ENCODE measurements around the gene SOX5.

Gene SOX5

DNA sequence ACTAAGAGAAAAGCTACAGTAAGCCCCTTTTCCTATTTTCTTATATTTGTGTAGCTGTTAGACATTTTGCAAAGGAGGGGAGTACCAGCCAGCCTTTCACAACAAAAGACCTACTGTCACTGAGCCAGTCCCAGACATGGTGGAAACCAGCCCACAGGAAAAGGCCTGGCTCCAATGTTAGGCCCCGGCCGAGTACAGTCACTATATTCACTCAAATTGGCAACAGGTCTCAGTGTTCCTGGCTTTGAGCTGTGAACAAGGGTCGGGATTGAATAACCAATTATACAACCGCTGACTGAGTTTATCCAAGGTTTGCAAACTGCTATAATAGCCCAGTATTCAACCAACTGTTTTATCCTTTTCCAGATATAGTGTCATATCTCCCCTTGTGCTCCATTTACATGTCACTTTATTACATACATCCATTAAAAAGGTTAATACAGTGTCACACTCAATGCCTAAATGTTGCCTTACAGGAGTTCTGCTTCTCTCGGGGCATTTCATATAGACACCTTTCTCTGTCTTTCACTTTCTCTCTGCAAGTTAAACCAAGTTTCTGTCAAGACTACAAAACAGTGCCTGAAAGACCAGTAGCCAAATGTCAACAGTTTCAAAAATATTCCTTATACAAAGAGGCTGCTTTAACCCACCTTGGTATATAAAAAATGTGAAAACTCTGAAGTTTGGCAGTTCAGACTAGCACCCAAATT lies 178.1 kb downstream of the SOX5 start:
- no peaks in the 10 kb centered on the region for H3K9me3 ChIP-seq (ENCODE audit: control insufficient read depth, low read length)
- no peaks in the 10 kb centered on the region for H3K4me1 ChIP-seq (ENCODE audit: control insufficient read depth, insufficient read depth, low read length, poor library complexity, severe bottlenecking)
- no peaks in the 10 kb centered on the region for H3K36me3 ChIP-seq (ENCODE audit: control insufficient read depth, insufficient read depth, low read length)
- no peak overlapping the region for H3K27ac ChIP-seq (ENCODE audit: insufficient read depth, low read length, poor library complexity, severe bottlenecking)
- no peaks in the 10 kb centered on the region for H3K27me3 ChIP-seq (replicated peaks; ENCODE audit: control insufficient read depth, insufficient read depth, low read length, poor library complexity, severe bottlenecking)
- no peak for DNase-seq
- H3K4me3 ChIP-seq (ENCODE audit: insufficient read depth, low read depth, low read length, poor library complexity, severe bottlenecking), result no peak overlapping the region

DNA sequence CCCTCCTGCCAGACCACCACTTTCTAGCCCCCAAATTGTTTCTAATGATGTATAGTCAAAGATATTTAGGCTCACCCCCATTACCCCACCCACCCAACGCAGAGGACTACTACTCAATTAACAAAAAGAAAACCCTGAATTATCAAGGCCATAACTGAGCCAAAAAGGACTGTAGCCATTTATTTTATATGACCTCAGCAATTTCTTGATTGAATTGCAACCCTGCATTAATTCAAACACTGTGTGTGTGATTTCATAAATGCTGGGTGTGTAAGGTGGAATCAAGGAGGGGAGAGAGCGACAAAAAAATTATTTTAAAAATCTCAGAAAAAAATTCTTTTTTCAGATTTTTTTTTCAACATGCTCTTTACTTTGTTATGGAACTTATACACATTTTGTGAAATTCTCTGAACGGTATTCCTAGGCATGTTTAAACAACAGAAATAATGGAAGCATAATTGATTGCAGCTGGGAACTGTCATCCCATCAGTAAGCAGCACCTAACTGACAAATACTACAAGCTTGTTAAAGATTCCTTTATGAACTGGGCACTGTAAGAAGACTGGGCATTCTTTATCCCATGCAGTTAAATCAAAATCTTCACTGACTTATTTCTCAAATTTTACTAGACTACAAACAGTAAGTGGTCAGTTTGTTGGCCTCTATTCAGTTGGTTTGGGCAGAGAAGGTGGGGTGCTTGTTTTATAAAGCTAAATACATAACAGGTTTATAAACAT lies 179.1 kb downstream of the SOX5 start:
- no peak overlapping the region for H3K4me3 ChIP-seq (ENCODE audit: insufficient read depth, low read depth, low read length, poor library complexity, severe bottlenecking)
- H3K36me3 ChIP-seq (ENCODE audit: control insufficient read depth, insufficient read depth, low read length), result no peaks in the 10 kb centered on the region
- no peaks in the 10 kb centered on the region for H3K27me3 ChIP-seq (replicated peaks; ENCODE audit: control insufficient read depth, insufficient read depth, low read length, poor library complexity, severe bottlenecking)
- no peak for DNase-seq
- H3K4me1 ChIP-seq (ENCODE audit: control insufficient read depth, insufficient read depth, low read length, poor library complexity, severe bottlenecking), result no peaks in the 10 kb centered on the region
- H3K27ac ChIP-seq (ENCODE audit: insufficient read depth, low read length, poor library complexity, severe bottlenecking), result no peak overlapping the region
- no peaks in the 10 kb centered on the region for H3K9me3 ChIP-seq (ENCODE audit: control insufficient read depth, low read length)

DNA sequence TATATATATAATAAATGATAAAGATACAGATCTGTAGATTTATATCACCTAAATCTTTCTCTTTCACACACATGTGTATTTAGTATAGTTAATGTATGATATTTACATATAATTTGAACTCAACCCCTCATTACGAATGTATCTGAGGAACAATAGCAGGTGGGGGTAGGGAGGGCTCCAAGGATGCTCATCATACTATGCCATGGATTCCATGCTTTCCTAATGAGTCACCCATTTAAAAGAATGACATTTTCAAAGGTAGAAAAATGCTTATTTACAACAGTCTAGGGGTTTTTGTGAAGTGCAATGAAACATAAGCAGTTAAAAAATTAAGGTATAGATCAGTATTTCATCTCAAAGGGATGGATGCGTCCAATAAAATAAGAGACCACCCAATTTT lies 181.6 kb downstream of the SOX5 start:
- Histone ChIP-seq H3K9me3 (ENCODE audit: control insufficient read depth, low read length) (no peaks in the 10 kb centered on the region), H3K4me1 (ENCODE audit: control insufficient read depth, insufficient read depth, low read length, poor library complexity, severe bottlenecking) (no peaks in the 10 kb centered on the region), H3K27me3 (replicated peaks; ENCODE audit: control insufficient read depth, insufficient read depth, low read length, poor library complexity, severe bottlenecking) (no peaks in the 10 kb centered on the region), H3K36me3 (ENCODE audit: control insufficient read depth, insufficient read depth, low read length) (no peaks in the 10 kb centered on the region), H3K27ac (ENCODE audit: insufficient read depth, low read length, poor library complexity, severe bottlenecking) (no peak overlapping the region), H3K4me3 (ENCODE audit: insufficient read depth, low read depth, low read length, poor library complexity, severe bottlenecking) (no peak overlapping the region)
- no peak for DNase-seq

DNA sequence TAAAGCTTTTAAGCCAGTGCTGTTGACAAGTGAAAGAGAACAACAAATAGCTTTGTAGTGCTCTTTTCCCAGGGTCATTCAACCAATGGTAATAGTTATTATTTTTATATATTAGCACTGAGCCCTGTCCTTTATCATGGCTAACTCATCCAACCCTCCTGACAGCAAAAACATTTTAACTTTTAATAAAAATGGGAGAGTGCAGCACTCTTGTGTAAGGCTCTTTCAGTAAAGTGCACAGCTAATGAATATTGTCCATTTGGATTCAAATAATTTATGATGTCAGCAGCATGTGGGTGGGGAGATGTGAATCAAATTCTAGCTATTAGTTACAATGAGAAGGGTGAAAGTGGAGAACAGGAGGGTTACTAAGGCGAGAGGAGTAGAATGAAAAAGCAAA lies 185.7 kb downstream of the SOX5 start:
- Histone ChIP-seq H3K27ac (ENCODE audit: insufficient read depth, low read length, poor library complexity, severe bottlenecking) (no peak overlapping the region), H3K36me3 (ENCODE audit: control insufficient read depth, insufficient read depth, low read length) (no peaks in the 10 kb centered on the region), H3K4me1 (ENCODE audit: control insufficient read depth, insufficient read depth, low read length, poor library complexity, severe bottlenecking) (no peaks in the 10 kb centered on the region), H3K27me3 (replicated peaks; ENCODE audit: control insufficient read depth, insufficient read depth, low read length, poor library complexity, severe bottlenecking) (no peaks in the 10 kb centered on the region), H3K4me3 (ENCODE audit: insufficient read depth, low read depth, low read length, poor library complexity, severe bottlenecking) (no peak overlapping the region), H3K9me3 (ENCODE audit: control insufficient read depth, low read length) (no peaks in the 10 kb centered on the region)
- no peak for DNase-seq

DNA sequence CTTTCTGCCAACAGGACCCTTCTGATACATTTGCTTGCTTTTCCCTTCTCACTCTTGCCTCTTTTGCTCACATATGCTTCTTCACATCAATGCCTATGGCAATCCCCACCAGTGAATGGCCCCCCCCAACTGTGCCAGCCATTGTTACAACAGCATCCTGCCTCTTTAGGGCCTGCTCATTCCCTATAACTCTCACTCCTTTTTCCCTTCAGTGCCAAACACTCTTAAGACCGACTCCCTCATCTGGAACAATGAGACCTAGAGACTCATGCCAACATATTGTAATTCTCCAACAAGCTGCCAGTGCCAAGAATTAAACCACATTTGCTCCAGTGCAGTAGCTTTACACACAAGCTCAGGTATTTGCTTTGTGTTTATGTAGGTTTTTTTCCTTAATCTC lies 189.0 kb downstream of the SOX5 start:
- H3K9me3 ChIP-seq (ENCODE audit: control insufficient read depth, low read length), result no peaks in the 10 kb centered on the region

DNA sequence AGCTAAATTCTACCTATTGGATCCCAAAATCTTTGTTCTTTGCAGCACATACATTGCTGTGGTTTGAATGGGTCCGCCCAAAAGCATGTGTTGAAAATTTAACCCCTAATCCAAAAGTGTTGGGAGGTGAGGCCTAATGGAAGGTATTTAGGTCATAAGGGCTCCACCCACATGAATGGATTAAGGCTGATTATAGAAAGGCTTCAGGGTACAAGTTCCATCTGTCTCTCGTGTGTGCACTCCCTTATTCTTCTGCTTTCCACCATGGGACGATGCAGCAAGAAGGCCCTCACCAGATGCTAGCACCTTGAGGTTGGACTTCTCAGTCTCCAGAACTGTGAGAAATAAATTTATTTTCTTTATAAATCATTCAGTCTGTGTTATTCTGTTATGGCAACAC lies 190.9 kb downstream of the SOX5 start:
- no peak overlapping the region for H3K4me3 ChIP-seq (ENCODE audit: insufficient read depth, low read depth, low read length, poor library complexity, severe bottlenecking)
- DNase-seq, result no peak
- no peak overlapping the region for H3K27ac ChIP-seq (ENCODE audit: insufficient read depth, low read length, poor library complexity, severe bottlenecking)
- H3K9me3 ChIP-seq (ENCODE audit: control insufficient read depth, low read length), result no peaks in the 10 kb centered on the region
- no peaks in the 10 kb centered on the region for H3K4me1 ChIP-seq (ENCODE audit: control insufficient read depth, insufficient read depth, low read length, poor library complexity, severe bottlenecking)
- H3K36me3 ChIP-seq (ENCODE audit: control insufficient read depth, insufficient read depth, low read length), result no peaks in the 10 kb centered on the region
- no peaks in the 10 kb centered on the region for H3K27me3 ChIP-seq (replicated peaks; ENCODE audit: control insufficient read depth, insufficient read depth, low read length, poor library complexity, severe bottlenecking)

More for the DNA sequence above, 189.0 kb downstream of the SOX5 start:
- Histone ChIP-seq H3K4me1 (ENCODE audit: control insufficient read depth, insufficient read depth, low read length, poor library complexity, severe bottlenecking) (no peaks in the 10 kb centered on the region), H3K27ac (ENCODE audit: insufficient read depth, low read length, poor library complexity, severe bottlenecking) (no peak overlapping the region), H3K36me3 (ENCODE audit: control insufficient read depth, insufficient read depth, low read length) (no peaks in the 10 kb centered on the region), H3K27me3 (replicated peaks; ENCODE audit: control insufficient read depth, insufficient read depth, low read length, poor library complexity, severe bottlenecking) (no peaks in the 10 kb centered on the region), H3K4me3 (ENCODE audit: insufficient read depth, low read depth, low read length, poor library complexity, severe bottlenecking) (no peak overlapping the region)
- DNase-seq, result no peak

DNA sequence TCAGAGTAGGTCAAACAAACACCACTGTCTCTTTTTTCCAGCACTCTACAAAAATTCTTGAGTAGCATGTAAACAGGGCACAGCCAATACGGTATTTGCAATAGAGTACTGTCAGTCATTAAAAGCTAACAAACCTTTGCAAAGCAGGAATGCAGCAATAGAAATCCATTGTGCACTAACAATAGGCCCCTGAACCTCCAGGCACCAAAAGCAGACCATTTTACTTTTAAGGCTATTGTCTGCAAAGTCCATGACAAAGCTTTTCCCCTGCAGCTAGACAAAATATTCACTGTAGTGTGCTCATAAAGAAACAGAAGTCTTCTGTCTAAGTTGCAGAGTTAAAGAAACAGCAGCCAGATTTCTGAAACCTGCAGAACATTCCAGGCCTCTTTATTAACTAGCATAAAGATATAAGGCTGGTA lies 191.9 kb downstream of the SOX5 start:
- H3K4me3 ChIP-seq (ENCODE audit: insufficient read depth, low read depth, low read length, poor library complexity, severe bottlenecking), result no peak overlapping the region
- no peaks in the 10 kb centered on the region for H3K4me1 ChIP-seq (ENCODE audit: control insufficient read depth, insufficient read depth, low read length, poor library complexity, severe bottlenecking)
- H3K27me3 ChIP-seq (replicated peaks; ENCODE audit: control insufficient read depth, insufficient read depth, low read length, poor library complexity, severe bottlenecking), result no peaks in the 10 kb centered on the region
- no peak for DNase-seq
- no peak overlapping the region for H3K27ac ChIP-seq (ENCODE audit: insufficient read depth, low read length, poor library complexity, severe bottlenecking)
- no peaks in the 10 kb centered on the region for H3K9me3 ChIP-seq (ENCODE audit: control insufficient read depth, low read length)
- no peaks in the 10 kb centered on the region for H3K36me3 ChIP-seq (ENCODE audit: control insufficient read depth, insufficient read depth, low read length)

DNA sequence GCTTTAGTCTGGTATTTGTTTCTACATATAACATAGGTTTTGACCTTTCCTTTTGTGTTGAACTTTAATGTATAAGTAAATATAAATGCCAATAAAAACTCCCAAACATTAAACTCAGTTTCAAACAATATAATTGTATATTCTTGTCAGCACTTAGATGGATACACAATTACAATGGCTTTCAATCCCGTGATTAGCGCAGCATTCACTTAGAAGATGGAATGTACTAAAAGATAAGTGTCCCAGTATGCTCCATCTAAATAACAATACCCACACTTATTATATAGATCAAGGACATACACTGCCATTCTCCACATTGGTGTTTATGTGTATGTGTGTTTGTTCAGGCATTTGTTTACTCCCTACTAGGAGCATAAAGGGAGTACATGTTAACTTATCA lies 193.1 kb downstream of the SOX5 start:
- DNase-seq, result no peak
- Histone ChIP-seq H3K27ac (ENCODE audit: insufficient read depth, low read length, poor library complexity, severe bottlenecking) (no peak overlapping the region), H3K4me1 (ENCODE audit: control insufficient read depth, insufficient read depth, low read length, poor library complexity, severe bottlenecking) (no peaks in the 10 kb centered on the region), H3K4me3 (ENCODE audit: insufficient read depth, low read depth, low read length, poor library complexity, severe bottlenecking) (no peak overlapping the region), H3K9me3 (ENCODE audit: control insufficient read depth, low read length) (no peaks in the 10 kb centered on the region), H3K36me3 (ENCODE audit: control insufficient read depth, insufficient read depth, low read length) (no peaks in the 10 kb centered on the region), H3K27me3 (replicated peaks; ENCODE audit: control insufficient read depth, insufficient read depth, low read length, poor library complexity, severe bottlenecking) (no peaks in the 10 kb centered on the region)

DNA sequence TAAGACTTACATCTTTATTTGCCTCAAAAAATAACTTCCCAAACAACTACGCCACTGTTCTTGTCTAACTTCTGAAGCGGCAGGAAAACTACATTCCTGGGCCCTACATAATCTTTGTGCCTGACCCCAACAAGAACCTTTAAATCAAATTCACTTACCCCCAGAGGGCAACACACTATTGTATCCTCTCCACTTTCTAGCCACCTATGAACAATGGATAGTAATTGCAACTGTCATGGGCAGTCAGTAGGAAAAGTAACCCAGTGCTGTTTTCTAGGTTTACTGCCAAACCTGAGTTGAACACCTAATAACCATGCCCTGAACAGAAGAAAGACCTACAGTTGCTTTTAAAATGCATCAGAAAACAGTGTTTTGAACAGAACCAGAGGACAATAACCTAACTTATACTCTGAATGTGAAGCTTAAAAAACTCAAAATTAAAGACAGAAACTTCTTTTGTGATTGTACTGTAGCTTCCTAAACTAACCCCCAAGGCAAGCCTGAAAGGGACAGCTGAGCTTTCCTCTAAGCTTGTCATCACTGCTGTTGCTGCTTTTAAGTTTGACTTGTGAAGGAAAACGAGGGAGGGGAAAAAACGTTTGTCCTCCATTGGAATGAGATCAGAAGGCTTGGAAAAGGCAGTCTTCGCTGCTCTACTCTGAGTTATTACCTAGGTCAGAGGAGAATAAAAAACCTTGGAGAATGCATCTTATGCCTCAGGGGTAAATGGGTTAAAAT lies 195.7 kb downstream of the SOX5 start:
- Histone ChIP-seq H3K27me3 (replicated peaks; ENCODE audit: control insufficient read depth, insufficient read depth, low read length, poor library complexity, severe bottlenecking) (no peaks in the 10 kb centered on the region), H3K4me3 (ENCODE audit: insufficient read depth, low read depth, low read length, poor library complexity, severe bottlenecking) (no peak overlapping the region), H3K4me1 (ENCODE audit: control insufficient read depth, insufficient read depth, low read length, poor library complexity, severe bottlenecking) (no peaks in the 10 kb centered on the region), H3K27ac (ENCODE audit: insufficient read depth, low read length, poor library complexity, severe bottlenecking) (no peak overlapping the region), H3K36me3 (ENCODE audit: control insufficient read depth, insufficient read depth, low read length) (no peaks in the 10 kb centered on the region), H3K9me3 (ENCODE audit: control insufficient read depth, low read length) (no peaks in the 10 kb centered on the region)
- DNase-seq, result no peak

DNA sequence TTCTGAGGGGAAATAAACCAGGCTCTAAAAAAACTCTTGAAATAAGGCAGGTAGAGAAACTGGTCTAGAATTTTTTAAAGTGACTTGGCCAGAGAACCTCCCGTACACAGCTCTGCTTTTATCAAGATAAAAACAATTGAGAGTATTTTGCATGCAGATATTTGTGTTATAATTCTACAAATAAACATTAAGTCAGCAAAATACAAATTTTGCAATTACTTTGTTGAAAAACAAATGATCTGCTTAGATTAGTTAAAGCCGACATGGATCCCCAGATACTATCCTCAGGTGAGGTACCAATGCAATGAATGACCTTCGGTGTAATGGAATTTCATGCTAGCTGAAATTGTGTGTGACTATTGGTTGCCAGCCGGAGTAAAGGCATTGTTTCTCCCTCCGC lies 197.2 kb downstream of the SOX5 start:
- no peaks in the 10 kb centered on the region for H3K27me3 ChIP-seq (replicated peaks; ENCODE audit: control insufficient read depth, insufficient read depth, low read length, poor library complexity, severe bottlenecking)
- no peak overlapping the region for H3K27ac ChIP-seq (ENCODE audit: insufficient read depth, low read length, poor library complexity, severe bottlenecking)
- no peaks in the 10 kb centered on the region for H3K4me1 ChIP-seq (ENCODE audit: control insufficient read depth, insufficient read depth, low read length, poor library complexity, severe bottlenecking)
- H3K9me3 ChIP-seq (ENCODE audit: control insufficient read depth, low read length), result no peaks in the 10 kb centered on the region
- no peak for DNase-seq
- H3K36me3 ChIP-seq (ENCODE audit: control insufficient read depth, insufficient read depth, low read length), result no peaks in the 10 kb centered on the region
- no peak overlapping the region for H3K4me3 ChIP-seq (ENCODE audit: insufficient read depth, low read depth, low read length, poor library complexity, severe bottlenecking)
